Measurements from ENCODE around the gene RNF41.
A peak's percentile ranks its signal among the peaks of the same experiment; 100 is the strongest.
"Not testable (repeated sequence)": the region's sequence is repeated elsewhere in the genome, so short reads cannot be mapped to it uniquely, and the experiment has no call there.

Gene RNF41

DNA sequence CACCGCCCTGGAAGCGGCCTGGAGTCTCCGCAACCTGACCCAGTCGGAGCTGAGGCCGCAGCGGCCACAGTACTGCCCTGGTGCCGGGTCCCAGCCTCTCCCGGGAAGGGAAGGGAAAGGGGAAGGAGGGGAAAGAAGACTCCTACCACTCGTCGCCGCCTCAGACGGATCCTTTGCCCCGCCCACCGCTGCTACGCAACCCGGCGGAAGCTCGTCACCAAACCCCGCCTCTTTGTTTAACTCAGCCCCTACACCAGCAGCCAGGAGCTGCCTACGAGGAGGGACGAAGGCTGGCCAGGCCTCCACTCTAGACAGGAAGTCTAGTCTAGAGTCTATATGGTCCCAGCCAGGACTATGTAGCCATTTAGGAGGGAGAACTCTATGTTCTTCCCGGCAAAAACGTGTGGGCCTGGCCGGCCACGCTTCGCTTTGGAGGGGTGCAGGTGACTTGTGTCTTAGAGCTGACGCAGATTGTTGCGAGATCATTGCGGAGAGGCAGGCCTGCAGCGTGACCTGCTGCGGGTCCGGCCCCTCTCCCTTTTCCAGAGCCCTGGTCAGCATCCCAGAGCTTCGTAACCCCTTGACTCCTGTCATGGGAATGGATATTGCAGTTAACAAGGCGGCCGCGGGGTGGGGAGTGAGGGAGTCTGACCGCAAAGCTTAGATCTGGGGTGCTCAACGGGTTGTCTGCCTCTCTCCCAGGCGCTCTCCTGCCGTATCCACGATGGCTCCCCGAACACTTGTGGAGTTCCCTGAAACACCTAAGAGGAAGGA, at the start of gene RNF41:
Gene RNF41 (minus strand): TSS at position 166 of the 774 bp plus-strand sequence. CDS start 7,875 bp downstream, outside the sequence.
- DNase-seq, result peak; percentile 94

DNA sequence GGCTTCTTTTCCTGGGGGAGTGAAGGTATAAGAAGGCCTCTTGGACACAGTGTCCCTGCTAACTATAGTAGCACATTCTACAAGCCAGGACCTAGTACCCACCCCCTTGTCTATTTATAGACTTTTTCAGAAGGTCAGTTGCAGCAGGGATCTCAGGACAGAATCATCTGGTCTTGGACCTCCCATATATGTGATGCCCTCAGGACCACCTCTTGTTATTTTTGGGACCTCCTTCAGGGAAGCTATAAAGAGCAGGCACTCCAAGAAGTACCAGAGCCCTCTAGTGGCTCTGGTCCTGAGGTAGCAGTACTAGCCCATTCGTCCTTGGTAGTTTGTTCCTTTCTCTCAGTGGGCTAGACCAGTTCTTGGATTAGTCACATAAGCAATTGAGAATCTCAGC, 49.3 kb upstream of the RNF41 start:
- DNase-seq, result no peak

GRCh38 chr12:56267443-56268071, 45.8 kb upstream of the RNF41 start:
- DNase-seq, result no peak

DNA sequence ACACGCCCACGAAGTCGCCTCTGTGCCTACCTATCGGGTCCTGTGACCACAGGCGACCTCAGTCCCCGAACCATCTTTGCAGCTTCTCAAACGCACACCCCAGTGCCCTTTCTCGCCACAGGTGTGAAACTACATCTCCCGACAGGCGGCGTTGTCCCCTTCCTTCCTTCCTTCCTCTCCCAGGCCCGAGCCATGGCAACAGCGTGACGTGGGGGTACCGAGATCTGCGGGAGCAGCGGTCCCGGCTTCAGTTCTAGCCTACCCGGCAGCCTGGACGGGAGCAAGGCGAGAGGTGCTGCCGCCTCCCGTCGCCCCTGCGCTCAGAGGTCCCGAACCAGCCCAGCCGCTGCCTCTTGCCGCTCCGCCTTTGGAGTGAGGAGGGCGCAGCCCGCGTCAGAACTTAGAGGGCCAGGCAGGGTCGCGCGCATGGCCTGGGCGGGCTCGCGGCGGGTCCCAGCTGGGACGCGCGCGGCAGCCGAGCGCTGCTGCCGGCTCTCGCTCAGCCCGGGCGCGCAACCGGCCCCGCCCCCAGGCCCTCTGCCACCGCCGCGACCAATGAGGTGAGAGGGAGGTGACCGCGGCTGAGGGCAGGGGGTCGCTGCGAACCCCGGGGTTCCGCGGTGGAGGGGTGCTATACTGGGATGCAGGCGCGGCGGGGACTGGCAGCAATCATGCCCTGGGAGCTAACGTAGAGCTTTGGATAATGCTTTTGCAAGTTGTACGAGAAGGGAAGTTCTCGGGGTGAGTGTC, 45.1 kb upstream of the RNF41 start, which contains the start of gene COQ10A:
Gene COQ10A (plus strand): TSS at position 250 of the 750 bp plus-strand sequence. CDS start 177 bp downstream, at position 427.
- DNase-seq, result peak; percentile 89

DNA sequence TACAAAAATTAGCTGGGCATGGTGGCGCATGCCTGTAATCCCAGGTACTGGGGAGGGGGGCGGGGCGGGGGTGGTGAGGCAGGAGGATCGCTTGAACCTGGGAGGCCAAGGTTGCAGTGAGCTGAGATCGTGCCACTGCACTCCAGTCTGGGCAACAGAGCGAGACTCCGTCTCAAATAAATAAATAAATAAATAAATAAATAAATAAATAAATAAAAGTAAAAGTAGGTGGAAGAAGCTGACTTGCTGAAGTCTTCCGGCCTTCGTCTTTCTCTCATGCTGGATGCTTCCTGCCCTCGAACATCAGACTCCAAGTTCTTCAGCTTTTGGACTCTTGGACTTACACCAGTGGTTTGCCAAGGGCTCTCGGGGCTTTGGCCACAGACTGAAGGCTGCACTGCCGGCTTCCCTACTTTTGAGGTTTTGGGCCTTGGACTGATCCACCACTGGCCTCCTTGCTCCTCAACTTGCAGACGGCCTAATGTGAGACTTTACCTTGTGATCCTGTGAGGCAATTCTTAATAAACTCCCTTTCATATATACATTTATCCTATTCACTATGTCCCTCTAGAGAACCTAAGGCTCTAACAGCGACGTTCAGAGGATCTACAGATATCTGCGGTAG, 44.5 kb upstream of the RNF41 start:
- not testable (repeated sequence) for DNase-seq

DNA sequence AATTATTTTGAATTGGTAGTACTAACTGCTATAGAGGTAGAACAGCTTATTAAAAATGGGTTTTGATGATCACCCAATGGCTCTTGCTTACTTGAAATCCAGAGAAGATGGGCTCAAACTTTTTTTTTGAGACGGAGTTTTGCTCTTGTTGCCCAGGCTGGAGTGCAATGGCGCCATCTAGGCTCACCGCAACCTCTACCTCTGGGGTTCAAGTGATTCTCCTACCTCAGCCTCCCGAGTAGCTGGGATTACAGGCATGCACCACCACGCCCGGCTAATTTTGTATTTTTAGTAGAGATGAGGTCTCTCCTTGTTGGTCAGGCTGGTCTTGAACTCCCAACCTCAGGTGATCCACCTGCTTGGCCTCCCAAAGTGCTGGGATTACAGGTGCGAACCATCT, 41.2 kb upstream of the RNF41 start:
- DNase-seq, result not testable (repeated sequence)

GRCh38 chr12:56261503-56262232, 39.9 kb upstream of the RNF41 start:
- DNase-seq, result no peak

DNA sequence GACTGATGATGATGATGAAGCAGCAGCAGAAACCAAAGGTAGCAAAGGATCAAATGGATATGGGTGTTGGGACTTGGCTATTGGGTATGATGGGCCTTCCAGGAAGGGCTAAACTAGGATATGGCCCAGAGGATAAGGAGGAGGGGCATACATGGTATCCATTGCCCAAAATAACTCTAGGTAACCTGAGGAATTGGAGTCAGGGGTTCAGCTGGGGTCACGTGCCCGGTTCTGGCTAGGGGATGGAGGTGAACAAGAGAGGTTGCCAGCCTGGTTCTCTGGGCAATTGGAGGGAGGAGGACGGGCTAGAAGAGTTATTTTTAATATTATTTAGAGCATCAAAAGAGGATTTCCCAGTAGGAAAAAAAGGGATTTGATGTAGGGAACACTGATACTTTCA, 39.2 kb upstream of the RNF41 start:
- DNase-seq, result no peak

GRCh38 chr12:56260380-56260779, 38.7 kb upstream of the RNF41 start:
- DNase-seq, result no peak

DNA sequence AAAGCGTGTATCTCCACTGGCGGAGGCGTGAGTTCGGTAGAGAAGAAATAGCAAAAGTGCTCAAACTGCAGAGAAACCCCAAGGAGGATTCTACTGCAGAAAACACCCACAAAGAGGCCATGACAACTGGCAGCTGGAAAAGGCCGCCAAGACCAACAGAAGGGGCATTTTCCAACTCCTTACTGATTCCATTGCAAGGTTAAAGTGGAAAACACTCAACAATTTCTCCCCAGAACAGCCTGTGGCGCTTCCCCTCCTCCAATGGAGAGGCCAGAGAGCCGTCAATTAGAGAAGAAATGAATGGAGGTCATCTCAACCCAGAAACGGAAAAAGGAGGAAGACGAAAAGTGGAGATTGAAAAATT, 37.1 kb upstream of the RNF41 start:
- no peak for DNase-seq

DNA sequence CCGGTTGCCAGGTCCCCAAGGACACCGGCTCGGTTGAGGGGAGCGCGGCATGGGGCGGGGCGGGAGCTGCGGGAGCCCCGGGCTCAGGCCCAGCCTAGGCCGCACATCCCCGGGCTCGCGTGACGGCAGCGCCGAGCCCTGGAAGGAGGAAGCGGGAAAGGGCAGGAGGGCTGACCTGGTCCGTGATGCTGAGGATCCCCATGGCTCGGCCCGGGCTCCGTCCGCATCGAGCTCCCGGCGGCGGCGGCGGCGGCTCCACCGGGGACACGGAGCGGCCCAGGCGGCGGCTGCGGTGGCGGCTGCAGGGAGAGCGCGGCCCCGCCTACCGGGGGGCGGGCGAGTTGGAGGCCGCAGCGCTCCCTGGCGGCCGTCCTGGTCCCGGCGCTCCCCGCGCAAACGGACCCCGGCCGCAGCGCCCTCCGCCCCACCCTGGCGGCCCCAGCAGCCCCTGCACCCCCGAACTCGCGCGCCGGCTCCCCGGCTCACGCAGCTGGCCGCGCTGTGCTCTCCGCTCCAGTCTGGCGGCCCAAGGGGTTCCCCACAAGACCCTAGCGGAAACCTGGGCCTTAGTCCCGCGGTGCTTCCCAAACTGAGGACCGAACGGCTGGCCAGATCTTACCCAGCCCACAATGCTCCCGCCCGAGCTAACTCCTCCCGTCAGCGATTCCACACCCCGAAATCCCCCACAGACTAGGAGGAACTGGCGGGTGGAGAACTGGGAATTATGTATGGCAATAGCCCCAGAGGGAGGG, 36.5 kb upstream of the RNF41 start, which contains the start of gene ANKRD52:
Gene ANKRD52 (minus strand): TSS at position 317 of the 752 bp plus-strand sequence. CDS start 115 bp downstream, at position 202.
- DNase-seq, result peak; percentile 77

DNA sequence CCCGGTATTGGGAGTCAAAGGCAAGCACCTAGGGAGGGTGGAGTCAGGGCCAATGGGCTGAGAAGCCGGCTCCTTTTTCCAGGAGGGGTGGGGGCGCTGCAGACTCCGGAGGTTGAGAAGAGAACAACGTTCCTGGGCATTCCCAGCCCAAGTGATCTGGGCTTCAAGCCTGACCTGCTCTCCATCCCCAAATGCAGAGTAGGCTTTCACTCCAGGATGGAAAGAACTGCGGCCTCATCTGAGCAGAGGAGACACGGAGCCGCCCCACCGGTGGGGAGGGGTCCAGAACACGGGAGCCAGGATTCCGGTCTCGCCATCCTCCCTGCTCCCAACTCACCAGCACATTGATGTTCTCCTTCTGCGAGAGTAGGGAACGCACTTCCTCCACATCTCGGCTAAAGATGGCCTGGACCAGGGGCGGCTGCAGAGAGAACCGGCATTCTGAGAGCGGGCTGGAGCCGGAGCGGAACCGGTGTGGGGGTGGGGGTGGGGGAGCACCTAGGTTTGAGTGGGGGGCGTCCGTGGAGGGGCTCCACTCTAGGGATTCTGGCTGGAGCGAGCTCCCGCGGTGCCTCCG, 35.9 kb upstream of the RNF41 start:
- DNase-seq, result no peak

DNA sequence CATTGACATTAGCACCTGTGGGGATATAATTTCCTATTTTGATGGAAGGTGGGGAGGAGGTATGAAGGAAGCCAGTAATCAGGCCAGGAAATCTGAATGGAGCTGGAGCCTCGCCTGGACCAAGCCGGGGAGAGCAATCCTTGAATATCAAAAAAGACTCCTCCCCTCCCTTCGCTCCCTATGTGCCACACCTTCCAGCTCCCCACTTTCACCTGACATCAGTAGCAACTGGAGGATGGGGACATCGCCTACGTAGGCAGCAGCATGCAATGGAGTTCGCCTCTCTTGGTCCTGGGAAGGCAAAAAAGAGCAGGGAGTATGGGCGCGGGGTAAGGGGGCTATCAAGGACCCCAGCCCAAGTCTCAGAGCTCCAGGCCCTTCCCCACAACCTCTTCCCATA, 35.3 kb upstream of the RNF41 start:
- no peak for DNase-seq

DNA sequence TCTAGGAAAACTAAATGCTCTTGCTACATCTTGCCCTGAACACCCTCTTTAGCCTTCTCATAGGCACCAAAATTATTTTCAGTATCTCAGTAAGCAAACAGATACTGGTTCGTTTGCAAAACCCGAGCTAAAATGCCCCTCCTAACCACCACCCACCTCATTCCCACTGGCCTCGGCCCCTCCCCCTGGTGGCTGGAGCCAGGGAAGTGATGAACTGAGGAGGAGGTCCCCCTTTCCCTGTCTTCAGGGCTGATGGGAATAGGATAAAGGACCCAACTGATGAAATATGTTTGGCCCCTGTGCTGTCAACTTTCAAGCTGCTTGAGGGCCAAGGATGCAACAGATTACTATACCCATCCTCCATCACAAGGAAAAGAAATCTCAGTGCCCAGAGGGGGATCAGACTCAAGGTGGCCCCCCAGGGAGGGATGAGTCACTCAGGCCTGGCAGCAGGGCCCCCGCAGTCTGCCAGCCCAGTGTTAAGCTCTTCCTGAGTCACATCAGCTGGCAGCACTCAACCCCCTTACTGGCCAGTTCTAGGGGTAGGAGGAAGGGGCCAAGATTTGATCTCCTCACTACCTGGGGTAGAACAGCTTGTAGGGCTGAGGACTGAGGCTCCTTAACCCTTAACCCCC, 34.7 kb upstream of the RNF41 start:
- no peak for DNase-seq

GRCh38 chr12:56255671-56256070, 33.9 kb upstream of the RNF41 start:
- DNase-seq, result no peak

DNA sequence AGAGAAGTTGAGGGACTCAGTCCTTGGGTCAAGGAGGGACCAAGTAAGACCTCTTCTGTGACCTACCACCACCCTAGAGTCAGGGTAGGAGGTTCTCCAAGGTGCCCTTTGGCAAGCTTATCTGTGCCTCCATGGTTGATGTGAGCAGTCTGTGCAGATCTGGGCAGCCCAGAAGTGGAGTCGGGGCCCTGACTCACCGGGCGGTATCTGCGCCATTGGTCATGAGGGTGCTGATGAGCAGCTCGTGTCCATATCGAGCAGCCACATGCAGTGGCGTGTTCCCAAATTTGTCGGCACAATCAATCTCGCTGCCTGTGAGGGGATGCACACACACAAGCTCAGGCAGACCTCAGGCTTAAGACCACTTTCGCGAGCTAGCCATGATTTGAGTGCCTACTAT, 31.4 kb upstream of the RNF41 start:
- DNase-seq, result no peak

DNA sequence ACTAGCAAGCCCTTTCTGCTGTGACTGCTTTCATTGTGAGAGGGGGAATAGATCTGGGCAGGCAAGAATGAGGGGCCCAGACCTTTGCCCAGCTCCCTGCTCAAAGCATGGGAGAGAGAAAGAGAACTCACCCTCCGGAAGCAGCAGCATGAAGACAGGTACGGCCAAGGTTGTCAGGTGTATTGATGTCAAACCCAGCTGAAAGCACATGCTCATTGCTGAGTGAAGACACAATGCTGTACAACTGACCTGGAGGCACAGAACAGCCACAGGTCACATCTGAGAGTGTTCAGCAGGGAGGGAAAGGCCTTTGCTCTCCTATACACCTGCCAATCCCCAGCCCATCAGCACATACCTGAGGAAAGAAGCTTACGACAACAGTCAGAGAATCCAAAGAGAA, 30.9 kb upstream of the RNF41 start:
- DNase-seq, result no peak

DNA sequence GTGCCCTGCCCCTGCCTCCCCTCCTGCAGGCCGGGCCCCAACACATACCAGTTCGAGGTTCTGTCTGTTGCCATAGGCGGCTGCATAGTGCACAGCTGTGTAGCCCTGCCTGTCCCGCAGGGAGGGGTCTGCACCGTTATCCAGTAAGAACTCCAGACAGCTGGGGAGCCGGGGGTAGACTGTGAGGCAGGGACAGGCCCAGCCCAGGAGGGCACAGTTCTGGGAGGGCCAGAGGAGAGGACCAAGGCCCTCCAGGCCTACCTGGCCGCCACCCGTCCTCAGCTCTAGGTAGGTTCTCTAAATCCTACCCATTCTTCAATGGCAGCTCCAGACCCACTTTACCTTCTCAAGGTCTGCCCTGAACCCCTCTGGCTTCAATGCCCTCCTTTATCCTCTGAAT, 27.0 kb upstream of the RNF41 start:
- DNase-seq, result no peak

DNA sequence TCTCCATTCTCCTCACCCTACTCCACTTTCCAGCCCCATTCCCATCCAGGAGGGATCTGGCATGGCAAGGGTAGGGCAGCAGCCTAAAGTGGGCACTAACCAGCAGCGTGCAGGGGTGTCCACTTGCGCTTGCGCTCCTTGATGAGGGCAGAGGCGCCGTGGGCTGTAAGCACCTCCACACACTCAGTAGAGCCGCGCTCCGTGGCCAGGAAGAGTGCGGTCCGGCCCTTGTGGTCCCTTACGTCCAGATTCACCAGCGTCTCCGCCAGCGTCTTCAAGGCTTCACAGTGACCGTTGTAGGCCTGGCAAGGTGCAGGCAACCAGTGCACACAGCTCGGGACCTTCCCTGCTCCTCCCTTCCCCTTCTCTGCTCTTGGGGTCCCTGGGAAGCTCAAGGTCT, 26.2 kb upstream of the RNF41 start:
- no peak for DNase-seq

- DNase-seq, result no peak
Measured at GRCh38 chr12:56244494-56244893, 22.8 kb upstream of the RNF41 start.

DNA sequence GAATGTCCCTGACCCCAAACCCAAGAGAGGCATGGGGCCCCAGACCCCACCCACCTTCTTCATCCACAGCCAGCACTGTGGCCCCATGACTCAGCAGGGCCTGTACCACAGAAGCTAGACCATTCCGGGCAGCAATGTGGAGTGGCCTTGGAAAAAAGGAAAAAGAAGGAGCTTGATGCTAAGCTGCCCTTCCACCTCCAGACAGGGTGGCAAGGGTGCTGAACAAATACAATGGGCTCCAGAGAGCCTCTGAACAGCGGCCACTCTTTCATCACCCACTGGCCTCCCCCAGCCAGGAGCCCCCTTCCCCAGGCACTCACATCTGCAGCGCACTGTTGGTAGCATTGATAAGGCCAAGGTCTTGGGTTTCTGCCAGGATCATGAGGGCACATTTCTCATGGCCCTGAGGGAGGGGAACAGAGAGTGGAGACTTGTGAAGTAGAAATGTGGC, 22.0 kb upstream of the RNF41 start:
- no peak for DNase-seq
